ENCODE measurements around the gene SETD7.

Gene SETD7

DNA sequence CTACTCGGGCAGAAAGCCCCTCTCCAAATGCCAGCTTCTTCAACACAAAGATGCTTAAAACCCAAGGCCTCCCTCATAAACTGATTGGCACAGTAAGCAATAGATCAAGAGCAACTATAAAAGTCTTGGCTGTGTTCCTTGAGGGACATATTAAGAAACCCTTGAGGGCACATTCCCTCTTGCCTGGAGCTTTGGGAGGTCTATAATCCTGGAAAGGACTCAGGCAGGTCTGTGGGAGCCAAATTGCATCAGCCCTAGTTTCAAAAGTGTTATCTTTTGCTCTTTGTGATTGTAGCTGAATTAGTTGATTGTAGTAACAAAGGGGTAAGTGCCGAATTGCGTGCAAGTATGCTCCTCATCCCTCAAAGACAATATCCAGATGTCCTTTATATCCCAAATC is 18.6 kb upstream of the SETD7 start:
- no peak for DNase-seq (ENCODE audit: low read depth, low spot score)

DNA sequence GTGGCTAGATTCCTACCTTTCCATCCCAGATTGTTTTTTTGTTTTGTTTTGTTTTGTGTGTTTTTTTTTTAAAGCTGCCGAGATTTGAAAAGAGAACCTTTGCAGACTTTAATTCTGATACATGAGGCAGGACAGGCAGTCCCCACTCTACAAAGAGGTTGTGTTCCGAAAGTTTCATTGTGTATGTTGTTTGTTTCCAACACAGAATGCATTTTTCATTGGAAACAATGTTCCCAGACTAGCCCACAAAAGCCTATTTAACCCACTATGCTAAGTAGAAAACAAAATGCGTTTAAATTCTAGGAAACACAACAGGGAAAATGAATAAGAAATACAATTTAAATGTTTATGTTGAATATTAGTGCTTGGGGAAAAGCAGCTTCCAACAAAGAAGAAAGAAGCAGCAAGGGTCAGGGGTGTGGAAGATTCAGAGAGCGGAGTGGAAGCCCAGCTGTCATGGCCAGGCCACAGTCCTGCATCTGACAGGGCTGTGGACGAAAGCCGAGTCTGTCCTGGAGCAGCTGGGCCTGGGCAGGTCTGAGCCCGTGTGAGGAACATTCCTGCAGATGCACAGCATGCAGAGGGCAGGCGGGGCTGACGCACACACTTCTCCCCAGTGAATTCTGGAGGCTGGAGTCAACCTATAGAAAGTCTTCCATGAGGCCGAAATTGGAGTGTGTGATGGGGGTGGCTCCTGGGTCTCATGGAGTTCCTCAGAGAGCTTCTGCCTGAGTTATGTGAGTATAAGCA is 12.4 kb upstream of the SETD7 start:
- DNase-seq (ENCODE audit: low read depth, low spot score), result no peak

DNA sequence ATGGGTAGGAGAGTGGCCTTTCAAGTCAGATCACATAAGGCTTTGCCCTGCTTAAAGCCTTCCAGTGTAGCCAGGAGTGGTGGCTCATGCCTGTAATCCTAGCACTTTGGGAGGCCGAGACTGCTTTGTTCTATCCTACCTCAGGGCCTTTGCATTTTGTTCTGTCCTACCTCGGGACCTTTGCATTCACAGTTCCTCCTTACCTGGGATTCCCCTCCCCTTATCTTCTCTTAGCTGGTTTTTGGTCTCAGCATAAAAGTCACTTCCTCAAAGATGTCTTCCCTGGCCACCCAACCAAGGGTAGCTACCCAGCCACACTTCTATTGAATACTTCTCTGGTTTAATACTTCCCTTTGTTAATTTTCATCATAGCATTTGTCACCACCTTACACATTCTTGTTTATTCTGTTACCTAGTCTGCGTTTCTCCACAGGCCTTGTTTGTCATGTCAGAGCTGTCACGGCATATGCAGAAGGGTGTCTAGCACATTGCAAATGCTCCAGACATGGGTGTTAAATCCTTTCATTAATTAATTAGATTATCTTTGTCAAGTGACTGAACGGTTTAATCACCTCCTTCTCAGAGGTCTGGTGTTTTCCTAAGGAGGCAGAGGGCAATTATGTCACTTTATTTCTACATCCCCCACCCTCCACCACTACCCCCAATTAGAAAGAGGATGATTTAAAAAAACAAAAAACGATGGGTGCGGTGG is 11.3 kb upstream of the SETD7 start:
- DNase-seq (ENCODE audit: low read depth, low spot score), result no peak

DNA sequence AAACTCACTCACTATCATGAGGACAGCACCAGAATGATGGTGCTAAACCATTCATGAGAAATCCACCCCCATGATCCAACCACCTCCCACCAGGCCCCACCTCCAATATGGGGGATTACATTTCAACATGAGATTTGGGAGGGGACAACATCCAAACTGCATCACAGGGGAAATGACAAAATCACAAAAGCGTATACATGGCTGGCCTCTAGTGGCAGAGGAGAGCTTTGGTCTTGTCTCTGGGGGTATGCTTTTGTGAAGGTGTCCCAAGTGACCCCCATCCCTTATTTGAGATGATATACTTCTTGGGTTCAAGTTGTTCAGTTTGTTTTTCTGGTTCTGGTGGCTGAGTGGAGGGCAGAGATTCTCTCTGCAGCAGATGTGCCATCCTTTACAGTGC is 8.5 kb upstream of the SETD7 start:
- DNase-seq (ENCODE audit: low read depth, low spot score), result no peak

DNA sequence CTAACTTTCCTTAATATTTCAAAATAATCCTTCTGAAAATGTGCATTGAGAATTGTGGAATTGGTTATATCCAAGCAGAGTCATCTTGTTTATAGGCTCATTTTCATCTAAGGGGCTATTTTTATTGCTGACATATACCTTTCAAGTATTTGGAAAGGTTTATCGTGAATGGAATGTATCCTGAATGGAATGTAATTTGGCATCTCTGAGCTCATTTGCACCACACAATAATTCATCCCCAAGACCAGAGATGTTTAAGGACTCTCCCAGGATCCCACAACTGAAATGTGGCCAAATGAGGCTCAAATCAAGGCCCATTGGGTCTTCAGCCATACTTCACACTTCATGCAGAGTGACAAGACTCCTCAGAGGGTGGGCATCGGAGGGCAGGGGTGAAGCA is 7.5 kb upstream of the SETD7 start:
- peak; percentile 53 for DNase-seq (ENCODE audit: low read depth, low spot score)

DNA sequence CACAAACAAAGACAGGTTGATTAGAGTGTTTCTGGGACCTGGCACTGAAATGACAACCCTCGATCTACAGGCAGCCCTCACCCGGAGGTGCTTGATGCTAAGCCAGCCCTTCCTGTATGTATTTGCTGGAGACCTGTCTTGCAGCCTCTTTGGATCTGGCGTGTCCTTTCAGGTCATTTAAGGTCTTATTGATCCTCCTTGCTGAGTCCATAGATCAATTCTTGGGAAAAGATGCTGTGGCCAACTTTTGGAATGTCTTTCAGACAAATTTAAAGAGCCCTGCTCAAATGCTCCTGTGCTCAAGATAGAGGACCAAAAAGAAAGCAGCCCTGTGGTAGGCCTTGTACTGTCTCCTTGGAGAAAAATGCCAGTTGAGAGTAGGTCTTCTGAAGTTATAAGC is 6.8 kb upstream of the SETD7 start:
- no peak for DNase-seq (ENCODE audit: low read depth, low spot score)

DNA sequence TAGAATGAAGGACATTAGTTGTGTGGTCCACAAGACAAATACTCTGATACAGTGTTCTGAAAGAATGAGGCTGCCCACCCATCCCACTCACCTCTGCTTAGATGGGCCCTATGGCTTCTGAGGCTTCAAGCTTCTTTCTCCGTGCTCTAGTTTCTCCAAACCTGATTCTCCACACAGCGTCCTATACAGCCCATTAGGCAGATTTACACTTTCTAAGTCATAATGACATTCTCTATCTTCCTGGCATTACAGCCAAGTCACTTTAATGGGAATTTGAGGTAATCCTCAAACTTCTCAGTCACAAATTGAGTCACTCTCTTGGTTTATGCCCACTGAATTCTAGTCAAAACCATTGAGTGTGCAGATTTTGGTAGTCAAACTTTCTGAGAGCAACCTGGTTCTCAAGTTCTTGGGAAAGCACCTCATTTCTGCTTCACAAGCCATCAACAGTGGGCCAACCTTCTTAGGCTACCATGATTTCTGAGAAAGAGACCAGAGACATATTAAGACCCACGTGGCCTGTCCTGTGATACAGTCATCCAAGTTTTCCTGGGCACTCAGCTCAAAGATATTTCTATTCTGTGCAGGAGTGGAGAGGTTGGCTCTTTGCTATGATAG is 6.2 kb upstream of the SETD7 start:
- DNase-seq (ENCODE audit: low read depth, low spot score), result no peak

DNA sequence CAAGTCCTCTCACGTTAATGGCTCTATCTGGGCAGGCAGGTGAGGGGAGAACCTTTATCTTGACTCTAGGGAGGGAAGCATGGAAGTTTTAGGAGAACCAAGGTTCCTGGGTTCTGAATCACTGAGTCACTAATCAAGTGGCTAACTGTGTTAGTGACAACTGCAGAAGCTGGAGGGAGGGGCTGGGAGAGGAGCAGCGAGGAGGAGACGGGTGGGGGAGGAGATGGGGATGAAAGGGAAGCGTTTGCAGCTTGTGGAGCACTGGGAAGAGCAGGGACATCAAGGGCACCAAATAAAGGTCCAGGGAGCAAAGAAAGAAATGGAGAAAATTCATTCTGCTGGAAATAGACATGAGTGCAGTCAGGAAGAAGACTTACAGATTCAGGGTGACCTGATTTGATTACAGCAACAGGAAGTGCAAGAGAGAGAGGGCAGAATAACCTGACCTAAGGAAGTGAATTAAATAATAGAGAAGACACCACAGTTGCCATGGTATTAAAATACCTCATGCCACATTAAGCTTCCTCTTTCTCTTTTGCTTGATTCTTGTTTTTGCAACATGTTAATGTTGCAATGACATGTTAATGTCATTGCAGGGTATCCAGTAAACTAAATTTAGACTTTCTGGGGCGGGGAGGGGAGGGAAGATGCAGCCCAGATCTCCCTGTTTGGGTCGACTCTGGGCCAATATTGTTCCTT is 4.5 kb upstream of the SETD7 start:
- no peak for DNase-seq (ENCODE audit: low read depth, low spot score)

DNA sequence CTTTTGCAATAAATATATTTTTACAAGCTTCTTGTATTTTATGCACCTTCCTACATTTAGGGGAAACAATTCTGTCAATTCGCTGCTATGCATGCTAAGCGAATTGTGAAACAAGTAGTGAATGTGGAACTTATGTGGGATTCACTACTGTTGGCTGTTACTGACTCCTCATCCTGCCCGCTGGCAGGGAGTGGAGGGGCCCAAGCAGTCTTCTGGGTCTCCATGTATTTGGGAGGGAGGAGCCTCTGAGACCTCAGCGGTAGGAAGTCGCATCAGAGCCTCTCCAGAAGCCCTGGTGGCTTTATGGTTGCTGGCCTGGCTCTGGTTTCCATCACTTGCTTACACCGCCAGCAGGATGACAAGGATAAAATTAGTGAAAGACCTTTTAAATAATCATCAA is 3.7 kb upstream of the SETD7 start:
- DNase-seq (ENCODE audit: low read depth, low spot score), result no peak

DNA sequence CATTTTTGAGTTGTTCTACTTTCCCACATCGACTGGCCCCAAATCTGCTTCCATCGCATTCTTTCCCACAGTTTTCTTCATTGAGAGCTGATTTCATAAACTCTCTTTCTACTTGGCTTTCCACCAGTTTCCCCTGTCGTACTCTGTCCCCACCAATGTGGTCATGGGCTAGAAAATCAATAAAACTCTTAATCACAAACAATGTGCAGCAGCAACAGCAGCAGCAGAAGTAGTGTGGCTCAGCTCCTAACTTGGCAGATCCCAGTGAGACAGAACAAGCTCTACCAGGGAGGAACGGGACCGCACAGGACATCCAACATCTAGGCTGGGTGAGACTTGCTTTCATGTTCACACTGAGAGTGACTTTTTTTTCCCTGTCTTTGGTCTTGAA is 3.1 kb upstream of the SETD7 start:
- DNase-seq (ENCODE audit: low read depth, low spot score), result no peak

DNA sequence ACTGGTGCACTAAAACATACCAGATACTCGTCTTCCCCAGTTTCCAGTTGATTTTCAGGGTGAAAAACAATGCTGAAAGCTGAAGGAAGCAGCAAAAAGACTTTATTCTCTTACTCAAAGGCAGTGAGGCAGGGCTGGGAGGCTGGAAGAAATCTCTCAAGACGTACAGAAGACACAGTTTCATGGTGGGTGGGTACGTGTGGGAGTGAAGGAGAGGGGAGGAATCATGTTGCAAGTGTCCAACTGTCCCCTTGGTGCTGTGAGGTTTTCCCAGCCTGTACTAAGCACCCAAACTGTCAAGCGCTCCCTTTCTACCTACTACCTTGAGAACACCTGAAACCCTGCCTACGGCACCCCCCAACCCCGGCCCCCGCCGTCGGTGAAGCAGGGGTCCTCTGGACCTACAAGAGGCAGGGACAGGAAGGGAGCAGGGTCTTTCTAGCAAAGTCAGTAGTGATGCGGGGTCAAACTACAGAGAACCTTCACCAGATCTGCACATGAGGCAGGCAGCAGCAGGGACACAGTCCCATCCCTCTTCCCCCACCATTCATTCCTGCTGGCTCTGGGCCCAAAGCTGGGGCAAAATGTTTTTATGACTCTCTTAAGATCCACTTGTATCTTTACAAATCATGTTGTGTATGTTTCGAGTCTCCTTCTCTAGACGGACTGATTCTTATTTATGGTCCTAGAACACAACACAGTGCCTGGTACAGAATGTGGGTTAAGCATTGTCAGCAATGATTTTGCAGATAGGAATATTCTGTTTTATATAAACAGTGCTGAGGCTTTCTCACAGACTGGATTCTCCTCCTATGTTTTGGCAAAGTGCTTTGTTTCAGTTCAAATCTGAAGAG is 2.4 kb upstream of the SETD7 start:
- no peak for DNase-seq (ENCODE audit: low read depth, low spot score)

DNA sequence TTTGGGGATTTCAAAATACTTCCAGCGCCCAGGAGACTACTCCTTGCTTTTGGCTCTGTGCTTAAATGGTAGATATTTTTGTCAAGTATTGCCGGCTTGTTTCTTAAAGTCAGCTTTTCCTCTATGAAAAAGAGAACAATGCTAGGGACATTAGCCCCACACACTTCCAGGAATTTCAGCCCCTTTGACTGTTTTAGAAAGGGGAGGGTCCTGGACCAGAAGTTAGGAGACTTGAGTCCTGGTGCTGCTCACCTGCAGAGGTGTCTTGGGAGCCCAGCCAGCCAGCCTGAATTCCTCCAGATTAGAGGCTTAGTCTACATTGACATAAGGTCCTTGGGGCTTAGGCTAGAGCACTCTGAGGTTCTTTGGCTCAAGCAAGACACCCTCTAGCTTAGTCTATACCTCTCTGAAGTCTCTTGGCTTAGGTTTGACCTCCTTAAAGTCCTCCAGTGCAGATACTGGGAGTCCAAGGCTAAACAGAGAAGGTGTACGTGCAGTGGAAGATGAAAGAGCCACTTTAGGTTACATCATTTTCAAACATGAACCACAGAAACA is 1.6 kb upstream of the SETD7 start:
- no peak for DNase-seq (ENCODE audit: low read depth, low spot score)

DNA sequence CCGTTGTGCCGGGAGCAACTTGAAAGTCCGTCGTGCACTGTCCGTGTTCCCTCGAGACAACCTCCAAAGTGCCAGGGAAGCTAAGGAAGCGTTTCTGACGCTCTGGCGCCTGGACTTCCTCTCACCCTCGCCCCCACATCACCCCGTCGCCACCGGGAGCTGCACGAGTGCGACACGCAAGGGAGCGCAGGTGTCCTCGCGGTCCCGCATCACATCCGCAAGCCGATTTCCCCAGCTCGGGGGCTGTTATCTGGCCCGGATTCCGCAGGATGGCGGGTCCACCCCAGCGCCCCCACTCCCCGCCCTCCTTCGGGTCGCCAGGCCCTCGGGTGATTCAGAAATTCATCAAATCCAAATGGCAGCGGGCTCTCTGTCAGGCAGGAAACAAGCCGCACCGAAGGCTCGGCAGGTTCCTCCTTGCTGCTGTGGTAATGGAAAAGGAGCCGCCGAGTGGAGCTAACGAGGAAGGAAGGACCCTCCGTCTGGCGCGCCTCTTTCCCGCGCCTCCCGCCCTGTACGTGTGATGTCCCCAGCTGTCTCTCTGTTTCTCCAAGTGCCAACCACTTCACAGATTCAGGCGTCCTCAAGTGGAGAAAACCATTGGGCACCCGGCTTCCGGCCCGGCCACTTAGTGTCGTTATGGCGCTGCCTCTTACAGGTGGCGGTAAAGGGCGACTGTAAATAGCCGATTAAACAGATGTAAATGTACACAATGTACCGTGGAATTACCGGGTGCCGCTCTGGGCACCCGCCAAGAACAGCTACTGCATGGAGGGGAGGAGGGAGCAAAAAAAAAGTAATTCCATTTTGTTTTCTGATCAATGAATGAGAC is 921 bp upstream of the SETD7 start:
- DNase-seq (ENCODE audit: low read depth, low spot score), result peak; percentile 61

DNA sequence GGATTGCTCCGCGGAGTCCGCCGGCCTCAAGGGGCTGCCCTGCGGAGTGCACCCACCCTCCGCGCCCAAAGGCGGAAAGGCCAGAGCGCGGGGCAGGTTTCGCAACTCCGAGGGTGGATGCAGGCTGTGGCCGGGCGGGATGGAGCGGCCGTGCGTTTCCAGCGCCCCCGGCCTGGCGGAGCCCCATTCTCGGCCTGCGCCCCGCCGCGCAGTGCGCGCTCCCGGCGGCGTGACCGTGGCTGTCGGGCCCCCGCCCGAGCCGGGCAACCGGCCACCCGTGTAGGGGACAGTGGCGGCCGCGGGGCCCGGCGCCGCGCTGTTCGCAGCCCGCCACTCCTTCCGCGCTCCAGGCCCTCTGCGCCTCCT is 331 bp downstream of the SETD7 start:
- DNase-seq (ENCODE audit: low read depth, low spot score), result peak; percentile 65

DNA sequence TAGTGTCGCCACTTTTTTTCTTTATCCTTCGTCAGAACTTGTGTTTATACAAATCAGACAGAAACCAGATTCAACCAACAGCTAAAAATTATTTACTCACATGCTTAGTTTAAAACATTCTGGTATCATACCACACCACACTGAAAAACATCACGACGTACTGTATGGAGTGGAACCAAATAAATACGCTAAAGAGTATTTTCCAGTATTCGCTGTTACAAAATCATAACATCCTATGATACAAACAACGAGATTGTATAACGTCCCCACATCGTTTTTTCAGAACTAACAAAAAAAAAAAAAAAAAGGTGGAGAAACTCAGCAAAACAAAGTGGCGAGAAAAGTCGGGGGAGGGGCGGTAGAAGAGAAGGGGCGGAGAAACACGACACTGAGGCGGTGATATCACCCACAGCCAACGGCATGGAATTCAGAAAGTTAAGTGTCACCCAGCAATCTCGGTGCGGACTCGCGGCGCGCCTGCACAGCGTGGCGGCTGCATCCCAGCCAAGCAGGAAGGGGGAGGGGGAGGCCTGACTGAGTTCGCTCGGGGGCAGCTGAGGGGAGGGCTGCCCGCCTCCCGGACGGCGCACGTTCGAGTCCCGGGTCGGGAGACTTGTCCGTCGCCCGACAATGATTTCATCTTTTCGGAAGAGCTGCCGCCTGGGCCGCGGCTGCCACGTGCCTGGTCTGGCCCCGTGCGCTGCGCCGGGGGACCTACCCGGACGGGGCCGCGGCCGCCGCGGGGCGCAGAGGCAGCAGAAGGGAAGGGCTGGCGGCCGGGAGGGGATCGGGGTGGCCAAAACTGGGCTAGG is 920 bp downstream of the SETD7 start:
- peak; percentile 96 for DNase-seq (ENCODE audit: low read depth, low spot score)

DNA sequence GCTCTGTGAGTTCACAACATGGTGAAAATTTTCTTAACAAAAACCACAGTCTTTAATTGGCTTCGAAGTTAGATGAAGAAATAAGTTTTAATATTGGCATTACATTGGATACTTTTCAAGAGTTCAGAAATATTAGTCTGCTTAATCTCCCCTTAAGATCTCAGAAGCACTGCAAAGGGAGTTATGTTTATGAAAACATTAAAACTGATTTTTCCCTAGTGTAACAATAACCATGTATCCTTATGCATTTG is 1.5 kb downstream of the SETD7 start:
- no peak for DNase-seq (ENCODE audit: low read depth, low spot score)

DNA sequence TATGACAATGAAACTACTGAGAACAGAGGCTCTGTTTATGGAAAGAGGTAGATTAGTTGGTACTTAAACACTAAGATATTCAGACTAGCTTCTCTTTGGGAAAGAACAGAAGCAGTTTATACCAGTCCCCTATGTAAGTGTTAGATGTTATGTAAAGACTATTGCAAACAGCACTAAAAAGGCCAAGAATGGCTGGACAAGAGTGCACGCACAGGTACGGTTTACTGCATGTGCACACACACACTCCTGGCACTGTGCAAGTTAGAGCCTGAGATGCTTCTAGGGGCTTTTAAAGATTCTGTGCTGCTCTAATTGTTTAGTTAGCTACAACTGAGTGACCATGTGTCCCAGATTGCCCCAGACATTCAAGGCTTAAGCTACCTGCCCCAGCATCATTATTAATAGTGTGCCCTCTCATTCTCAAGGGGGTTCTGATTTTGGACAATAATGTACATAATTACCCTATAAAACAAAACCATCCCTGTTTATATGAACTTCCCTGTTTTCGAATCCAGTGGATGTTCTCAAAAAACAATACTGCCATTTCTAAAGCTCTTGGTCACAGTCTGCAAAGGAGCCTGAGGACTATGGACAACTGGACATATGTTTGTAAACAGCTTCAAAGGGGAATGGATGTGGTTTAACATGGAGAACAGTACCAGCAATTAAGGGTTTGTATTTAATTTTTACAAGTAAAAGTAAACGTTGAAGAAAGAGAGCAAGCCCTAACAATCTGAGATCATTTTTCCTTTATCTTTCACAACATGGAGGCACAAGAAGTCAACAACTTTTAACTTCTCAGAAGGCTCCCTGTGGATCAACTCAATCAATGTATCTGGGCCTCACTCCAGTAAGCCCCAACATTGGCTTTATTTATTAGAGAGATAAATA is 2.0 kb downstream of the SETD7 start:
- DNase-seq (ENCODE audit: low read depth, low spot score), result no peak

DNA sequence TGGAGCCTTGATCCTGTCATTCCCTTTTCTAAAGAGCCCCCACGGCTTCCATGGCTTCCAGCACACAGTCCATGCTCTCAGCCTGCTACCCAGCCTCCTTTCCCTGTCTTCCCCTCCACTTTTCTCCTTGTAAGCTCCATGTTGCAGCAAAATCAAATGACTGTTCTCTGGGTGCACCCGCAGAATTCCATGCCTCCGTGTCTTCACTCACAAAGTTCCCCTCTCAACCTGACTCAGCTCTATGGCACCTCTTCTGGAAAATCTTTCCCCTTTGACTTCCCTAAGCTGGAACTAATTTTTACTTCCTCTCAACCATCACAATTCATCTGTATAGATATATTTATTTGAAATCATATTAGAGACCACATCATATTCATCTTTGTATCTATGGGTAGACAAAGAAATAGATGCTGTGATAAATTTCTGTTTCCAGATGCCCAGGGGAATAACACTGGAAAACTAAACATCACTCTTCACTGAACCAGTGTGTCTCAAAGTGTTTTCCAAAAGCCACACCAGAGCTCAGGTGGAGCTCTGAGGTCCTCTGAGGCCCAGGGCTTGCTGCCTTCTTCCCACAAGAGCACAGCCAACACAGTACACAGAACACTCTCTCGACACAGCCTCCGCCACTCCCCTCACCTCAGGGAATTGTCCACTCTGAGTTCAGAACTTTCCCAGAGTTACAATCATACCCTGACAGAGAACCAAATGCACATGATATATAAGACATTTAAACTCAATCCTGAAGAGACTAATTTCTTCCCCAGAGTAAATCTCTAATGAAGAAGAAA is 3.3 kb downstream of the SETD7 start:
- no peak for DNase-seq (ENCODE audit: low read depth, low spot score)

Measured in astrocyte of the hippocampus (primary cell).